ELF-1 (cell line): ENCODE data around the gene IDH3B.
"Not testable (repeated sequence)": the region's sequence is repeated elsewhere in the genome, so short reads cannot be mapped to it uniquely, and the experiment has no call there.

ENCODE experiments used
- DNase-seq: peaks from one replicate; pipeline ENCODE4 v3.0.0-alpha.2; 2016; ENCODE audit warnings: low read depth, low spot score

Gene IDH3B

DNA sequence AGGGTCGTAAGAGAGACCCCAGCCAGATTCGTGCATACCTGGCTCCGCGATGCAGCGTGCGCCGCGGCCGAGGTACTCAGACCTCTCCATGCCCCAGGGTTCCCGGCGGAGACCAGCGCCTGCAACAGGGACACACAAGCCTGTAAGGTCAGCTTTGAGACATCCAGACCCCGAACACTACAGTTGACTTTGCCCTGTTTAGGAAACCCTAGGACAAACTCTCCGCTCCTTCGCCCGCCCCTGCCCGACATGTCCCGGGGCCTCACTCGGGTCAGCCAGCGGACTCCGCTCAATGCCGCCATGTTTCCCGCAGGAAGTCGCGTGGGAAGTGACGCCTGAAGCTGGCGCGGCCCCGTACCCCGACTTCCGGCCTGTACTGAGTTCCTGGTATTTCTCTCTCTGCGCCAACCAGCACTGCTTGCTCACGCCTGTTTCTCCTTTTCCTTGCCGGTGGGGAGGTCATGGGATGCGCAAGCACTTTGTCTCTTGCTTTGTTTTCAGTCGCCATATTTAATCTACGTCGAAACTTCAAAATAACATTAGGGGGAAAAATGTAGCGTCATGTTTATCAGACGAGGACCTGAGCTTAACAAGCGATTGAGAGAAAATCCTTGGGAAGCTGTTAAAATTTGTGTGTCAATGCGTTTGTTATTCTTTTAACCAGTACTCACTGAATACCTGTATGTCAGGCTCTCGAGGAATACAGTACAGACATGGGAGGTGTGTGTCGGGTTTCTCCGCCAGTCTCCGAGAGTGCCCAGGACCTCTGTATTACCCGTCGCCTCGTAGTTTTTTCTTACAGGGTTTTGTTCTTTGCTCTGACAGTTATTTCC lies at the start of gene IDH3B:
TSS of gene IDH3B (minus strand) at position 330 of the 833 bp plus-strand sequence. CDS start at position 302, 28 bp downstream.
- DNase-seq = peak; percentile 96

DNA sequence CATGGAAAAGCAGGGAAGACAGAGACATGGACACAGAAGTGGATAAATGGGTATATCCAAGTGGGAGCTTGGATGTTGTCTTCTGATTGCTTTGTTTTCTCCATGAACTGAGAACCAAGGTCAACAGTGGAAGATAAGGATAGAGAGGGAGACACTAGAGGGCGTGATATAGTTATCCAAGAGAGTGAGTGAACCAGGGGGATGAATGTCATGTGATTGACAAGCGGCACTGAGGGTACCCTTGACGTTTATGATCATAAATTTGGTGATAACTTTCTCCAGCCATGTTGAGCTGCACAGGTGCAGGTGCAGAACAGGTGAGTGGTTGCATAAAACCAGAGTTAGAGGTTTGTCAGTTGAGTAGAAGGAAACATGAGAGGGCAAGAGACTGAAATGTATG lies 49.3 kb upstream of the IDH3B start:
- DNase-seq = no peak

DNA sequence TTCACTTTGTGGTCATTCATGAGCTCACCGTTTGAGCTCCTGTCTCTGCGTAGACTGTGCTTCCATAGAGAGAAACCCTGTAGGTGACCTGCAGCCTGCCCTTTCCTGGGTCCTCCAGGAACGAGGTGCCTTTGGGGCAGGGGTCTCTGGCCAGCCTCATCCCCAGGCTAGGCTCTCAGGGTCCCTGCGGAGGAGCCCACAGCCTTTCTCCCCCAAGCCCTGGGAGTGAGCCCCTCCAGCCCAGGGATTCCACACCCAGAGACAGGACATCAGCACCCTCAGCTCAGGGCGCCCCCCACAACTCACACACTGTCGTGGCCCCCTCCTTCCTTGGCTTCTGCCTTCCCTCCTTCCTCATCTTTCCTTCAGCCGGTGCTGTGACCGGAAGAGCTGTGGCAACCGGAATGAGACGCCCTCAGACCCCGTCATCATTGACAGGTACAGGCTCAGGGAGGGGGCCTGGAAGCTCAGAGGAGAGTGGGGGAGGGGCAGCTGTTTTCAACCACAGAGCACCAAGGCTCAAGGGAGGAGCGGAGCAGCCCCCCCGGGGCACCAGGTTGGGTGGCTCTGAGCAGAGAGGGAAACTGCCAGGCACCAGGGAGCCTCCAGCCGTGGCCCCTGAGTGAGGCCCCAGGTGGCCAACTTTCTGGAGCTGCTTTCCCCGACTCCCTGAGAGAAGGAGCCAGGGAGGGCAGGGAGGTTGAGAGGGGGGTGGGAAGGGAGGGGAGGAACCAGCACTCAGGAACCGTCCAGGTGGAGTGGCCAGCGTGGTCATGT lies 45.4 kb upstream of the IDH3B start:
- peak; percentile 53 for DNase-seq

DNA sequence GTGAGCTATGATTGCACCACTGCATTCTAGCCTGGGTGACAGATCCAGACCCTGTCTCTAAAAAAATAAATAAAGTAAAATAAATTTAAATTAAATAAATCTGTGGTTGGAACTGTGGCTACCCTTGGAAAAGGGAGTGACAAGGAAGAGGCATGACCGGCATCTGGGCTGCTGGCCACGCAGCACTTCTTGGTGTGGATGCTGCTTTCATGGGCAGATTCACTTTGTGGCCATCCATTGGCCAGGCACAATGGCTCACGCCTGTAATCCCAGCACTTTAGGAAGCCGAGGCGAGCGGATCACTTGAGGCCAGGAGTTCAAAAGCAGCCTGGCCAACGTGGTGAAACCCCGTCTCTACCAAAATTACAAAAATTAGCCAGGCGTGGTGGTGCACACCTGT lies 44.6 kb upstream of the IDH3B start:
- DNase-seq = no peak

DNA sequence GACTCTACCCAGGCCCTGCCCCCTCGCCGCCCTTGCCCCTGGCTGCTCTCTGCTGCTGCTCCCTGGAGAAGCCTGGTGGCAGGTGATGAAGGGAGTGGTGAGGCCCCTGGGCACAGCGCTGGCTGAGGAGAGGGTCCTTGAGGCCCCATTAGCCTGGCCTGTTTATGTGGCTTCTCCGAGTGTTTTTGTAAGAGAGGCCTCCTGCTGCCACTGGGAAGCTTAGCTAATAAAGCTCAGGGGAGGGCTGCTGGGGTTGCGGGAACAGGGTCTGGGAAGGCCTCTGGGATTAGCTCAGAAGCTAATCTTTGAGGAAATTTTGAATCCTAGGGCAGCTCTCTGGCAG lies 44.0 kb upstream of the IDH3B start:
- no peak for DNase-seq

DNA sequence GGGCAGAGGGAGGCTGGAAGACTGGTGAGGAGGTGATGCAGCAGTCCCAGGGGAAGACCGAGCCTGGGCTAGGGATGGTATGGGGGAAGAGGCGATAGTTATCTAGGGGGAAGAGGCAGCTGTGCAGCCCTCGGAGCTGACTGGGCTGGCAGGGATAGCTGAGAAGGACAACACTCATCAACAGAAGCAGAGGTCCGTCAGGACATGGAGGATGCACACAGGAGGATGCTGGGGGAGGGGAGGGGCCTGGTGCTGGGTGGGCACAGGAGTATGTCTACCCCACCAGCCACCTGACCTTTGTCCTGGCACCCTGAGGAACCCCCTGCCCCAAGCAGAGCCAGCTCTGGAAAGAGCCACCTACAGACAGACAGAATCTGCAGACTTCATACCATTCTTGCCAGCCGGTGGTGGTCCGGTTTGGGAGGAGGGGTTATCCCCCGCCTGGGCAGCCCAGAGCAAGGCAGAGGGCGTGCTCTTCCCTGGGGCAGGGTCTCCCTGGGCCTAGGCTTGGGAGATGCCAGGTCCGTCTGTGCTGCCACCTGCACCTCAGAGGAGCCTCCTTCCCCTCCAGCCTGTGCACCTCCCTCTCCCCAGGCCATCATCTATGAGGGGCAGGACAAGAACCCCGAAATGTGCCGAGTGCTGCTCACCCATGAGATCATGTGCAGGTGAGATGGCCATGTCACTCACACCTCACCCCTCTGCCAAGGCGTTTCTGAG lies 43.5 kb upstream of the IDH3B start:
- no peak for DNase-seq

DNA sequence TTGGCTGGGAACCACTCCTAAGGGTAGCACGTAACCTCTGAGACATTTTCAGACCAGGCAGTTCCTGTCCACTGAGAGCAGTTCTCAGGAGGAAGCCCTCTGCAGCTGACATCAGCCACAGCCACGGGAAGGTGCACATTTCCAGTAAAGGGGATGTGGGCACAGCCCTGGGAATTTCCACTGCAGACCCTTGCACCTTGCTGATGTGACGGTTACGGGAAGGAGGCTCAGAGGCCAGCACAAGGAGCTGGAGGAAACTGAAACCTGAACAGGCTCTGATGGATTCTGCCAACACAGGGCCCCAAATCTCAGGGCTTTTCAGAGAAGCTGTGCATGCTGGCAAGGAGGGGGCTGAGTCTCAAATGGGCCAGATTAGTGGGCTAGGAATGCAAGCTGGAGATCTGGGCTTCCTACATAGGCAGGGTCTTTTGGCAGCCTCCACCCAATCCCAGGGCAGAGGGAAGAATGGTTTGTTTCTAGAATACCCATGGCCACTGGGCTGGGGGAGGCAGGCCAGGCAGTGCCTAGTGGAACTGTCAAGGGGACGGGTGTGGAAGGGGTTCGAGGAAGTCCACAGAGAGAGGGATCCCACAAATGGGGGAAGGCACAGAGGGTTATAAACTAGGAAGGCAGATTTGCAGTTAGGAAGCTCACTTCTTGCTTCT lies 42.8 kb upstream of the IDH3B start:
- no peak for DNase-seq

DNA sequence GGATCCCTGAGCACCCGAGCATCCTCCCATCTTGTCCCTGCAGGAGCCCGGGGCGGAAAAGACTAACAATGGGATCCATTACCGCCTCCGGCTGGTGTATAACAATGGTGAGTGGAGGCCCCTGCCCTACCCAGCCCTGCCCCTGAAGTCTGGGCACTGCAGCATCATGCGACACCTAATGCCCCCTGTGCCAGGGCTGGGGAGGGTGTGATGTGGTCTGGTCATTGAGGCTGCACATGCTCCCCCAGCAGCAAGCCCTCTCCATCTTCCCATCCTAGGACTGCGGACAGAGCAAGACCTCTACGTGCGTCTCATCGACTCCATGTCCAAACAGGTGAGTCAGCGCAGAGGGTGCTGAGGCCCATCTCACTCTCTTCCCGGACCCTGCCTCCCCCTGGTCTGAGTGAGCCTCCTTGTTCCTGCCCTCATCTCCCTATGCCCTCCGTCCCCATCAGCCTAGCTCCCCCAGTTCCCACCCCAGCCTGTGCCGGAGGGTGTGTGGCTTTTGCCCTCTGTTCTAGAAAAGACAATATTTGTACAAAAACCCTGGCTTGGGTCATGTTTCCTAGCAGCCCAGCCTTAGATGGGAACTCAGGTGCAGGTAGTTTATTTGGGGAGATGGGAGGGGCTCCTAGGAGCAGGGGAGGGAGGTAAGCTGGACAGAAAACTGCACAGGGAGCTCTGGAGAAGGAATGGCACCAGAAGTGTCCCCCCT lies 42.1 kb upstream of the IDH3B start:
- no peak for DNase-seq

DNA sequence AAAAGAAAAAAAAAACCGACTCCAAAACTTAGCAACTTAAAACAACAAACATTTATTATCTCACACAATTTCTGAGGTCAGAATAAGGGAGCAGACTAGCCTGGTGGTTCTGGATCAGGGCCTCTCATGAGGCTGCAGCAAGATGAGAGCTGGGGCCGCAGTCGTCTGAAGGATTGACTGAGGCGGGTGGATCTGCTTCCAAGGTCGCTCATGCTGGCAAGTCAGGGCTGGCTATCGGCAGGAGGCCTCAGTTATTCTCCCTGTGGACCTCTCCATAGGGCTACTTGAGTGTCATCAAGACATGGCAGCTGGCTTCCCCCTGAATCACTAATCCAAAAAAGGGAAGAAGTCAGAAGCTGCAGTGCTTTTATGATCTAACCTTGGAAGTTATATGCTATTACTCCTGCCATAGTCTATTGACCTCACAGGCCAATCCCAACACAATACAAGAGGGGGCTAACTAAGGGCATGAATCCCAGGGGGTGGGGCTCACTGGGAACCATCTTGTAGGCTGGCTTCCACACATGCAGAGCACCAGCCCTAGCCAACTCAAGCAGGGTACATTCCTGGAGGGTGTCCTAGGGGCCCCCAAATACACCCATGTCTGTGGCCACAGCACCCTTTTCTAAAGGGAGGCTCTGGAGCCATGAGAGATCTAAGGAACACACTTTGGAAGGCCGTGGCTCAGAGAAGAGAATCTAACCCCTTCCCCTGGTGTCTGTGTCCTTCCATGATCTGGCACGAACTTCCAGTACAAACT lies 39.9 kb upstream of the IDH3B start:
- DNase-seq = no peak

DNA sequence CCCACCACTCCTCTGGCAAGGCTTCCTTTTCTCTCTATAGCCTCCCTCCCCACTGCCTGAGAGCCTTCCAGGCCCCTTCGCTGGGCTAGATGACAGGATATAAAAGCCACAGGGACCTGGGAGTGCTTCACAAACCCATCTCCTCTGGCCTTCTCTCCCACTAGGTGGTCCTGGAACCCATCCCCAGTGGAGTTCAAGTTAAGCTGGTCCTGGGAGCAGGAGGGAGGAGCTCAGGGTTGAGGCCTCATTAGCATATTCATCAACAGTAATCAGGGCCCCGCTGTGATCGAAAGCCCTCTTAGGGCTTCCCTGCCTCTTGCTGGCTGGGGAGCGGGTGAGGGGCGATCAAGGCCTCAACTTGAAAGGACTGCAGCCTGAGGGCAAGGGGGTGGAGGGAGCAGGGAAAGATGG lies 37.7 kb upstream of the IDH3B start:
- DNase-seq = peak; percentile 82

DNA sequence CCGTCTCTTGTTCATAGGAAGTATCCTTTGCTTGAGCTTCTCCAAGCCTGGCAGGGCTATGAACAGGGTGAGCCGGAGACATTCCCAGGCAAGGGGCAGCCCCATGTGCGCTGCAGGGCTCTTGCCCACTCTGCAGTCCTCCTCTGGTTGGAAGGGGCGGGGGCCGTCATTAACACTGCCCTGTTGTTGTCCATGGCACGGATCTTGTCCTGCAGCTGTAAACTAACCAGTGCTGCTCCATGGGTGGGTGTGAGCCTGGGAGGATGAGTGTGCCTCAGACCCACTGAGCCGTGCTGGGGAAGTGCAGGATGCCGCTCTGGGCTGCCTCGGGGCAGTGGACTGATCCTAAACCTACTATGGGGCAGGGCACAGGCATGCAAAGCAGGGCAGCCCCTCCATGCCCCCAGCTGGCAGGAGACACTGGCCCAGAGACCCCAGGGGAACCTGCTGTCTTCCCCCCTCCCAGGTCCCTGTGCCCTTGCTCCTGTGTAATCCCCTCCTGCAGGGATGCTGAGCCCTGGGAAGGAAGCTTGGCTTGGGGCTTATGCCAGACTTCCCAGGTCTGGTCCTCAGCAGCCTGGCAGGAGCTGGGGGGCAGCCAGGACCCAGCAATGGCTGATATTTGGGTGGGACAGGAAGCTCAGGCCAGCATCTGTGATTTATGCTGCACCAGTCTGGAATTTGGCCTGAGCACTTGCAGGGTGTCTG lies 37.1 kb upstream of the IDH3B start:
- DNase-seq = no peak

DNA sequence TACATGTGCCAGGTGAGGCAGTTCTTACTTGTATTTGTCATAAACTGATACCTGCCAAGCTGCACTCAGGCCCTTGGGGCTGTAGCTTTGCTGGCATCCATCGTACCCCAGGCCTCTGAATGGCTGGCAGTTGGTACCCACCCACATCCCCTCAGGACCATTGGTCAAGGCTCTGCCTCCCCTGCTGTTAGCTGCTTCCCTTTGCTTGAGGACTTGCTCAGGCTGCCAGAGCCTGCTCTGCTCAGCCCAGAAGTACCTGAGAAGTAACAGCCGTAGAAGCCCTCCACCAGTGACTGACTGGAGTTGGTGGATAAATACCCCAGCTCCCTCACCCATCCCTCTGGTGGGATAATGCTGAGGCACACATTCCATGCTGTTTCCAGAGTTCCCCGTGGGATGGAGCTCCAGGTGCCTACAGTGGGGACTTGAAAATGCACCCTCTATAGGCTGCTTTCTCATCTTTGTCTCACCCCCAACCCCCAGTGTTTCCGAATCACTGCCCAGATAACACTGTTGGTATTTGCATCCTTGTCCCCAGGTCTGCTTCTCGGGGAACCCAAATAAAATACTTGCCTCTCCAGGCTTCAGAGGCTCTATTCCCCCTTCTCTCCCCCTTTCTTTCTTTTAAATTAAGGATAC lies 35.9 kb upstream of the IDH3B start:
- DNase-seq = no peak

DNA sequence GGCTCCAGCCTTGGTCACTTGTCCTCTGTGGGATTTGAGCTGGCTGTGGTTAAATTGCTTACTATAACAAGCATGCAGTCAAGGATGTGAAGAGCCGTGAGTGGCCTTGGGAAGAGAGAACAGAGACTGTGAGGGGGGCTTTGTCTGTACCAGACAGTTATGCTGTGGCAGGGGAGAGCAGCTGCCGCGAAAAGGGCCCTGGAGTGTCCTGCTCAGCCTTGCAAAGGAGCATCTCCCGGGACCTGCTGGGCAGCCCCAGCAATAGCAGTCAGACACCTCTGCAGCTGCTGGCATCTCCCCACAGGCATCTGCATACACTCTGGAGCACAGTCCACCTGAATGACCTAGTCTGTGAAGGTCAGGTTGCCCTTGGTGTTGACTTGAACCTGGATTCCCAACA lies 34.9 kb upstream of the IDH3B start:
- no peak for DNase-seq

DNA sequence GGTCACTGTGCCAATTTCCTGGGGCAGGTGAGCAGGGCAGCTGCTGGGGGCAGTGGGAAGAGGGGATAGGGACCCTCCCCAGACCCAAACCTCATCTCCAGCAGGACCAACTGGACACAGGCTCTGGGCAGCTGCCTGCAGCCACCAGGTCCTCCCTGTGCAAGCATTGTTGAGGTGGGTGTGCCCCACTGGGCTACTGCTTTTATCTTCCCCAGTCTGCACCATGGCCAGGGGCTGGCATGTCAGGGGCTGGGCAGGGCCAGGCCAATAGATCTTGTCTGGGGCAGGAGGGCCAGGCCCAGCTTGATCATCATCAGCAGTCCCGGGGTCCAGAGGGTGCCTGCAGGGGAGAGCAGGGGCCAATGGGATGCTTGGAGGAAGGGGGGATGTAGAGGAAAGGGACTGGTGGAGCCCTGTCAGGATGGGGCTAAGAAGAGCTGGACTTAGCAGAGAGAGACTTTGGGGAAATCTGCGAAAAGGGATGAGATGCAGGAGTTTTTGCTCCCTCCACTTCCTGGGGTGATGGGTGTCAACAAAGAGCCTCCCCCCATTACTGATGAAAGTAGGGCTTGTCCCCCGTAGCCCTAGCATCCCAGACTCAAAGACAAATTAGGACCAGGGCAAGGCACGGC lies 34.3 kb upstream of the IDH3B start:
- DNase-seq = no peak

DNA sequence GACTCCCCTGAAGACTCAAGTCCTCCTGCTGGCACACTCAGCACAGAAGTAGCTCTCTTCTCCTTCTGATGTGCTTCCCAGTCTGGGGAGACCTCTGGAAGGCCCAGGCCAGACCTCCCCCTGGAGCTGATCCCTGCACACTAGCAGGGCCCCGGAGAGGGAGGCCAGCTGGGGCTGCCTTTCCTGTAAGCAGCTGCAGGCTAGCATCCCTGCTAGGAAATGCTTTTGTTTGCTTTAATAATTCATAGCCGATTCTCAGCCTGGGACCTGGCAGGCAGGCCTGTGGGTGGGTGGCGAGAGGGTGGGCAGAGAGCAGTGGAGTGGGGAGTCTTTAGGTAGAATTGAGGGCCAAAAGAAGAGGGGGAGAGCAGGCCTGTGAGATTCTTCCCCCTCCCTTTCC lies 33.8 kb upstream of the IDH3B start:
- DNase-seq = no peak

DNA sequence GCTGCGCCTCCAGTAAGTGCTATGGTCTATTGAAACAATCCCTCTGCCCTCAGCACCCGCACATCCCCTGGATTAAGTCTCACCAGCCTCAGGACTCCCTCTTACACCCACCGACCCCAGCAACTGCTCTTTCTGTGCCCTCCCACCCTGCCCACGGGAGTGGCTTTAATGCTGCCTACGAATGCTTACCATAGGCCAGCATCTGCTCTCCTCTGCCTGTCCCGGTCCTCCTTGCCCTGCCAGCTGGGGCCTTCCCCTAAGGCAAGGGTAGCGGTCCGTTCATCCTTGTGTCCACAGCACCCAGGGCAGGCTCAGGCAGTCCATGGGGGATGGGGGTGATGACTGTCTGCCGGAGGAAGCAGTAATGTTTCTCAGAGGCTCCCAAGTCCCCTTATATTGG lies 32.6 kb upstream of the IDH3B start:
- no peak for DNase-seq

DNA sequence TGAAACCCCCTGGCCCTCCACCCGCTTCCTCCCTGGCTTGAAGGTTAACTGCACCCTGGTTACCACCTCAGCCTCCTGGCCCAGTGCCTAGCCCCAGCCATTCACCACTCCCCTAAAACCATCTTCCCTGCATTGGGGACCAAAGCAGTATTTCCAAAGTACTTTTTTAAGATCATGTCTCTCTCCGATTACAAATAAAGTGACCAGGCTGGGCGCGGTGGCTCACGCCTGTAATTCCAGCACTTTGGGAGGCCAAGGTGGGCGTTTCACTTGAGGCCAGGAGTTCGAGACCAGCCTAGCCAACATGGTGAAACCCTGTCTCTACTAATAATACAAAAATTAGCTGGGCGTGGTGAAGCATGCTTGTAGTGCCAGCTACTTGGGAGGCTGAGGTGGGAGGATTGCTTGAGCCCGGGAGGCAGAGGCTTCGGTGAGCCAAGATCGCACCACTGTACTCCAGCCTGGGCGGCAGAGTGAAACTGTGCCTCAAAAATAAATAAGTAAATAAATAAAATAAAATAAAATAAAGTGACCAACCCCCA lies 32.0 kb upstream of the IDH3B start:
- not testable (repeated sequence) for DNase-seq

DNA sequence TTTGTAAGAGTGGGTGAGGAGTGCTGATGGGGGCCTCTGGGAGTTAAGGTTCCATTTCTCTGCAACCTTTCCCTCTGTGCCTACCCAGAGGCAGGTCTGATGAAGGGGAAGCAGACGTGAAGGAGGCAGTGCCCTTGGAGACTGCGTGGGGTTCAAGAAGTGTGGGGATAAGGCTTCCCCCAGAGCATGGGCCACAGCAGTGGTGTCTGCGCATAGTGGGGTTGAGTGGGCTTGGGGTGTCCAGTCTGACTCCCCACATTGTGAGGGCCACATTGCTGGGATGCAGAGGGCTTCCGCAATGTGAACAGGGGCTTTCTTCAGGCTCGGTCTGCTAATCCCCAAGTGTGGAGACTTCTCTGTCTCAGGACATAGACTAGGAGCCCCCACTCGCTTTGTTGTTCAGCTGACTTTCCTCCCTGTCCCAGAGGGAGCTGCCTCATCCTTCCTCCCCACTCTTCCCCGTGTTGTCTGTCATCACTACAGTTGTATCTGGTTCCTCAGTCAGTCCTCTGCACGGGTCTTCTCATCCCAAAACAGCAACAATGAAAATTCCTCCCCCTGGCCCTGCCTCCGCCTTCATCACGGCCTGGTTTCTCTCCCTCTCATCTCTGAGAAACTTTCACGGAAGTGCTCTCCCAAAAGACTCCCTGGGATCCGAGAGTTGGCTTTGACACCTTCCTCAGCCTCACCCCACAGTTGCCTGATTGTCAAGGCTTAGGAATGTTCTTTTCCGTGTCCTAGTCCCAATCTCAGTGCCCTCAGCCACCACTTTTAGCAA lies 31.4 kb upstream of the IDH3B start:
- DNase-seq = no peak
